ENCODE data around the gene TRAPPC6A. TPM values are rescaled to one million over a fixed set of nuclear protein-coding genes. Genes with fewer than 3 reads are reported as not detected.

TRAPPC6A gene
- total RNA-seq, 4 donors from 2014 or later, result 18.4 to 29.2 (median 24.8) TPM

GRCh38 chr19:45128806-45129205, 49.2 kb downstream of the TRAPPC6A start:
- intact Hi-C loops (cut with DNase I; ENCODE audit: low total_unique reads) (no loop called here), in situ Hi-C loops (cut with MboI; ENCODE audit: low sequenced_read_pairs in 4 of 4) (no loop called here)
- TF ChIP-seq POLR2A (IDR thresholded peaks at IDR 0.05), result no peak
- TF ChIP-seq CTCF (IDR thresholded peaks at IDR 0.05 in 4 of 5, conservative IDR thresholded peaks at IDR 0.05 in 1 of 5), result no peak

GRCh38 chr19:45128146-45128545, 49.9 kb downstream of the TRAPPC6A start:
- H3K27me3 ChIP-seq, result no peaks in the 10 kb centered on the region
- H3K4me1 ChIP-seq, result peaks cover 0 to 4% of the 10 kb centered on the region in 2 donors
- no peak for DNase-seq
- no peak for TF ChIP-seq CTCF (IDR thresholded peaks at IDR 0.05 in 4 of 5, conservative IDR thresholded peaks at IDR 0.05 in 1 of 5)
- no peak for TF ChIP-seq POLR2A (IDR thresholded peaks at IDR 0.05)
- in situ Hi-C loops (cut with MboI; ENCODE audit: low sequenced_read_pairs in 4 of 4) (no loop called here), intact Hi-C loops (cut with DNase I; ENCODE audit: low total_unique reads) (no loop called here)
- no peak for ATAC-seq
- no peaks in the 10 kb centered on the region for H3K9me3 ChIP-seq
- H3K27ac ChIP-seq, result no peak overlapping the region
- no peaks in the 10 kb centered on the region for H3K36me3 ChIP-seq
- H3K4me3 ChIP-seq, result no peak overlapping the region

More at GRCh38 chr19:45128806-45129205, 49.2 kb downstream of the TRAPPC6A start:
- Histone ChIP-seq H3K4me3 (no peak overlapping the region), H3K27ac (no peak overlapping the region), H3K36me3 (no peaks in the 10 kb centered on the region), H3K4me1 (peaks cover 0 to 4% of the 10 kb centered on the region in 2 donors), H3K27me3 (no peaks in the 10 kb centered on the region), H3K9me3 (no peaks in the 10 kb centered on the region)
- DNase-seq, result no peak
- no peak for ATAC-seq

GRCh38 chr19:45126654-45127053, 51.4 kb downstream of the TRAPPC6A start:
- no peak for TF ChIP-seq POLR2A (IDR thresholded peaks at IDR 0.05)
- no peak for TF ChIP-seq CTCF (IDR thresholded peaks at IDR 0.05 in 4 of 5, conservative IDR thresholded peaks at IDR 0.05 in 1 of 5)
- in situ Hi-C loops (cut with MboI; ENCODE audit: low sequenced_read_pairs in 4 of 4), result no loop called here
- no peak for ATAC-seq

GRCh38 chr19:45125975-45126493, 52.0 kb downstream of the TRAPPC6A start:
- Histone ChIP-seq H3K36me3 (no peaks in the 10 kb centered on the region), H3K27me3 (no peaks in the 10 kb centered on the region), H3K4me1 (peaks cover 0 to 4% of the 10 kb centered on the region in 2 donors), H3K27ac (no peak overlapping the region), H3K9me3 (no peaks in the 10 kb centered on the region), H3K4me3 (no peak overlapping the region)
- in situ Hi-C loops (cut with MboI; ENCODE audit: low sequenced_read_pairs in 4 of 4), result no loop called here
- intact Hi-C loops (cut with DNase I; ENCODE audit: low total_unique reads), result no loop called here
- peak; percentile 48 to 73 (median 63) for TF ChIP-seq CTCF (IDR thresholded peaks at IDR 0.05 in 4 of 5, conservative IDR thresholded peaks at IDR 0.05 in 1 of 5)
- TF ChIP-seq POLR2A (IDR thresholded peaks at IDR 0.05), result no peak
- ATAC-seq (peak; percentile 62 to 90), DNase-seq (peak; percentile 30 to 65)

More at GRCh38 chr19:45126654-45127053, 51.4 kb downstream of the TRAPPC6A start:
- DNase-seq, result no peak
- intact Hi-C loops (cut with DNase I; ENCODE audit: low total_unique reads), result no loop called here
- Histone ChIP-seq H3K27ac (no peak overlapping the region), H3K27me3 (no peaks in the 10 kb centered on the region), H3K36me3 (no peaks in the 10 kb centered on the region), H3K4me1 (peaks cover 0 to 4% of the 10 kb centered on the region in 2 donors), H3K4me3 (no peak overlapping the region), H3K9me3 (no peaks in the 10 kb centered on the region)

- Histone ChIP-seq H3K4me1 (peaks cover 0 to 4% of the 10 kb centered on the region in 2 donors), H3K9me3 (no peaks in the 10 kb centered on the region), H3K27ac (no peak overlapping the region), H3K36me3 (no peaks in the 10 kb centered on the region), H3K27me3 (no peaks in the 10 kb centered on the region), H3K4me3 (no peak overlapping the region)
- intact Hi-C loops (cut with DNase I; ENCODE audit: low total_unique reads), result no loop called here
- TF ChIP-seq CTCF (IDR thresholded peaks at IDR 0.05 in 4 of 5, conservative IDR thresholded peaks at IDR 0.05 in 1 of 5) (no peak), POLR2A (IDR thresholded peaks at IDR 0.05) (no peak)
- DNase-seq (no peak), ATAC-seq (no peak)
- in situ Hi-C loops (cut with MboI; ENCODE audit: low sequenced_read_pairs in 4 of 4), result no loop called here
These were observed 52.7 kb downstream of the TRAPPC6A start for GRCh38 chr19:45125360-45125759.
